ENCODE data around the gene ABHD1. TPM values are rescaled to one million over a fixed set of nuclear protein-coding genes. Genes with fewer than 3 reads are reported as not detected.

Gene ABHD1
- total and polyA plus RNA-seq, 2 experiments from 2014 or later, result 0.38 to 0.55 TPM

GRCh38 chr2:27138111-27138510 lies 14.5 kb downstream of the ABHD1 start:
- peaks cover 7% of the 10 kb centered on the region; the same call in 2 of the 3 replicates for H3K4me1 Mint-ChIP-seq
- peaks cover 6% of the 10 kb centered on the region; the same call in 1 of the 2 replicates for H3K4me1 ChIP-seq (ENCODE audit: insufficient read depth)
- H3K36me3 ChIP-seq (ENCODE audit: insufficient read depth), result no peaks in the 10 kb centered on the region
- H3K36me3 Mint-ChIP-seq (ENCODE audit: low read depth), result peaks cover 7% of the 10 kb centered on the region; the same call in 2 of the 3 replicates
- H2AFZ ChIP-seq, result peak overlapping the region; percentile 56; the same call in 1 of the 2 replicates
- H3K4me3 Mint-ChIP-seq, result no peak overlapping the region
- ATAC-seq (no peak), DNase-seq (ENCODE audit: low spot score) (no peak)
- TF ChIP-seq CREB1 (CRISPR knock-in tag; IDR thresholded peaks at IDR 0.05; ENCODE audit: low read depth) (no peak), EZH2phosphoT487 (IDR thresholded peaks at IDR 0.05; ENCODE audit: unreplicated experiment) (no peak), ZNF114 (CRISPR knock-in tag; IDR thresholded peaks at IDR 0.05) (no peak), ZNF462 (CRISPR knock-in tag; IDR thresholded peaks at IDR 0.05) (no peak), ZNF331 (CRISPR knock-in tag; IDR thresholded peaks at IDR 0.05; ENCODE audit: low read depth) (no peak), NANOG (IDR thresholded peaks at IDR 0.05; ENCODE audit: borderline replicate concordance) (no peak), STAT1 (IDR thresholded peaks at IDR 0.05; ENCODE audit: unreplicated experiment) (no peak), POLR2AphosphoS5 (IDR thresholded peaks at IDR 0.05; ENCODE audit: low read depth) (no peak), EZH2 (IDR thresholded peaks at IDR 0.05; ENCODE audit: low read depth, unreplicated experiment) (no peak), JUNB (IDR thresholded peaks at IDR 0.05; ENCODE audit: unreplicated experiment) (no peak), REST (IDR thresholded peaks at IDR 0.05; ENCODE audit: unreplicated experiment) (no peak)
- TF ChIP-seq, protein P1, sequence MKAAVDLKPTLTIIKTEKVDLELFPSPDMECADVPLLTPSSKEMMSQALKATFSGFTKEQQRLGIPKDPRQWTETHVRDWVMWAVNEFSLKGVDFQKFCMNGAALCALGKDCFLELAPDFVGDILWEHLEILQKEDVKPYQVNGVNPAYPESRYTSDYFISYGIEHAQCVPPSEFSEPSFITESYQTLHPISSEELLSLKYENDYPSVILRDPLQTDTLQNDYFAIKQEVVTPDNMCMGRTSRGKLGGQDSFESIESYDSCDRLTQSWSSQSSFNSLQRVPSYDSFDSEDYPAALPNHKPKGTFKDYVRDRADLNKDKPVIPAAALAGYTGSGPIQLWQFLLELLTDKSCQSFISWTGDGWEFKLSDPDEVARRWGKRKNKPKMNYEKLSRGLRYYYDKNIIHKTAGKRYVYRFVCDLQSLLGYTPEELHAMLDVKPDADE (IDR thresholded peaks at IDR 0.05), result no peak
- TF ChIP-seq, protein P2, sequence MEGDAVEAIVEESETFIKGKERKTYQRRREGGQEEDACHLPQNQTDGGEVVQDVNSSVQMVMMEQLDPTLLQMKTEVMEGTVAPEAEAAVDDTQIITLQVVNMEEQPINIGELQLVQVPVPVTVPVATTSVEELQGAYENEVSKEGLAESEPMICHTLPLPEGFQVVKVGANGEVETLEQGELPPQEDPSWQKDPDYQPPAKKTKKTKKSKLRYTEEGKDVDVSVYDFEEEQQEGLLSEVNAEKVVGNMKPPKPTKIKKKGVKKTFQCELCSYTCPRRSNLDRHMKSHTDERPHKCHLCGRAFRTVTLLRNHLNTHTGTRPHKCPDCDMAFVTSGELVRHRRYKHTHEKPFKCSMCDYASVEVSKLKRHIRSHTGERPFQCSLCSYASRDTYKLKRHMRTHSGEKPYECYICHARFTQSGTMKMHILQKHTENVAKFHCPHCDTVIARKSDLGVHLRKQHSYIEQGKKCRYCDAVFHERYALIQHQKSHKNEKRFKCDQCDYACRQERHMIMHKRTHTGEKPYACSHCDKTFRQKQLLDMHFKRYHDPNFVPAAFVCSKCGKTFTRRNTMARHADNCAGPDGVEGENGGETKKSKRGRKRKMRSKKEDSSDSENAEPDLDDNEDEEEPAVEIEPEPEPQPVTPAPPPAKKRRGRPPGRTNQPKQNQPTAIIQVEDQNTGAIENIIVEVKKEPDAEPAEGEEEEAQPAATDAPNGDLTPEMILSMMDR (conservative IDR thresholded peaks at IDR 0.05; ENCODE audit: low read depth in 2 of 2), result no peak
- H3K27me3 ChIP-seq (ENCODE audit: insufficient read depth), result no peaks in the 10 kb centered on the region
- no peak overlapping the region for H3K27ac ChIP-seq (ENCODE audit: low read depth)
- no peak overlapping the region for H3K27ac Mint-ChIP-seq
- H3K79me2 ChIP-seq (replicated peaks; ENCODE audit: insufficient read depth), result peaks cover 6% of the 10 kb centered on the region
- H4K20me1 ChIP-seq (replicated peaks; ENCODE audit: insufficient read depth), result peaks cover 6% of the 10 kb centered on the region; the same call in 1 of the 2 replicates
- H3K4me2 ChIP-seq, result no peak overlapping the region
- no peaks in the 10 kb centered on the region; the same call in 1 of the 2 replicates for H3F3A ChIP-seq (replicated peaks; ENCODE audit: low read depth)
- H3K9me2 ChIP-seq (ENCODE audit: insufficient read depth), result no peaks in the 10 kb centered on the region
- H3K9me3 Mint-ChIP-seq, result no peaks in the 10 kb centered on the region
- H3K4me3 ChIP-seq, result no peak overlapping the region
- H3K27me3 Mint-ChIP-seq (ENCODE audit: insufficient read depth, low read depth, poor library complexity), result peaks cover 8% of the 10 kb centered on the region

Data from GM23338 (cell line).